GM23338 (cell line): ENCODE measurements around the gene ANKS1B. TPM values are rescaled to one million over a fixed set of nuclear protein-coding genes. Genes with fewer than 3 reads are reported as not detected.

ENCODE experiments used
- ATAC-seq: fragments of 200-7000 bp; cut with Tn5 transposase; 3 replicates; pipeline ENCODE4 v1.9.1; 2020
- DNase-seq: peaks from one replicate; pipeline ENCODE4 v3.0.0-alpha.2; 2015; ENCODE audit warnings: low spot score
- H2AFZ ChIP-seq: fragments of 200-600 bp; sonication (generic); 2 replicates; pipeline ENCODE4 v1.8.0; 2016; ENCODE audit warnings: antibody characterized with exemption, mild to moderate bottlenecking, moderate library complexity
- H3F3A ChIP-seq: fragments of 200-600 bp; sonication (generic); replicated peaks from 2 replicates; pipeline ENCODE4 v1.8.0; 2017; ENCODE audit warnings: antibody characterized with exemption, mixed run types, low read depth
- H3K27ac ChIP-seq: fragments of 200-600 bp; sonication (generic); 2 replicates; pipeline ENCODE4 v1.6.1; 2016; ENCODE audit warnings: low read depth
- H3K27me3 ChIP-seq: fragments of 200-600 bp; sonication (generic); 2 replicates; pipeline ENCODE4 v1.8.0; 2016; ENCODE audit warnings: mild to moderate bottlenecking, mixed run types, moderate library complexity; ENCODE audit not compliant: insufficient read depth
- H3K36me3 ChIP-seq: fragments of 200-600 bp; sonication (generic); 2 replicates; pipeline ENCODE4 v1.8.0; 2016; ENCODE audit warnings: mild to moderate bottlenecking; ENCODE audit not compliant: insufficient read depth
- H3K4me1 ChIP-seq: fragments of 200-600 bp; sonication (generic); 2 replicates; pipeline ENCODE4 v1.8.0; 2016; ENCODE audit warnings: mild to moderate bottlenecking, moderate library complexity; ENCODE audit not compliant: insufficient read depth
- H3K4me2 ChIP-seq: fragments of 200-600 bp; sonication (generic); 2 replicates; pipeline ENCODE4 v1.7.1; 2017; ENCODE audit warnings: mixed run types
- H3K4me3 ChIP-seq: fragments of 200-600 bp; sonication (generic); 2 replicates; pipeline ENCODE4 v1.6.1; 2016; ENCODE audit warnings: mixed run types
- H3K79me2 ChIP-seq: fragments of 200-600 bp; sonication (generic); replicated peaks from 2 replicates; pipeline ENCODE4 v1.8.0; 2017; ENCODE audit warnings: mild to moderate bottlenecking; ENCODE audit not compliant: insufficient read depth
- H3K9me2 ChIP-seq: fragments of 200-600 bp; sonication (generic); 2 replicates; pipeline ENCODE4 v1.8.0; 2017; ENCODE audit not compliant: insufficient read depth
- H4K20me1 ChIP-seq: fragments of 200-600 bp; sonication (generic); replicated peaks from 2 replicates; pipeline ENCODE4 v1.8.0; 2017; ENCODE audit warnings: mild to moderate bottlenecking; ENCODE audit not compliant: insufficient read depth
- H3K27ac Mint-ChIP-seq: 2 replicates; pipeline ENCODE4 v1.8.0; 2020; ENCODE audit warnings: inconsistent platforms, mild to moderate bottlenecking, moderate library complexity, mixed read lengths
- H3K27me3 Mint-ChIP-seq: 3 replicates; pipeline ENCODE4 v1.8.0; 2022; ENCODE audit warnings: low read depth, mild to moderate bottlenecking, moderate library complexity, mixed read lengths, inconsistent platforms; ENCODE audit not compliant: insufficient read depth, poor library complexity
- H3K36me3 Mint-ChIP-seq: 3 replicates; pipeline ENCODE4 v1.8.0; 2021; ENCODE audit warnings: low read depth, mild to moderate bottlenecking, inconsistent platforms, moderate library complexity, mixed read lengths
- H3K4me1 Mint-ChIP-seq: 3 replicates; pipeline ENCODE4 v1.8.0; 2020; ENCODE audit warnings: mild to moderate bottlenecking, inconsistent platforms, mixed read lengths
- H3K4me3 Mint-ChIP-seq: 3 replicates; pipeline ENCODE4 v1.8.0; 2021; ENCODE audit warnings: moderate library complexity, mild to moderate bottlenecking, inconsistent platforms, mixed read lengths
- H3K9me3 Mint-ChIP-seq: 3 replicates; pipeline ENCODE4 v1.8.0; 2020; ENCODE audit warnings: moderate library complexity, mild to moderate bottlenecking, inconsistent platforms, mixed read lengths
- CREB1 ChIP-seq: fragments of 250-450 bp; sonication (Bioruptor Pico); IDR thresholded peaks from 2 replicates; pipeline ENCODE4 v1.5.0; 2020; ENCODE audit warnings: low read depth, mild to moderate bottlenecking, moderate library complexity
- EZH2 ChIP-seq: fragments of 200-600 bp; sonication (generic); IDR thresholded peaks from one replicate; pipeline ENCODE4 v1.8.0; 2017; ENCODE audit warnings: antibody characterized with exemption, mild to moderate bottlenecking, low read depth; ENCODE audit not compliant: unreplicated experiment
- EZH2phosphoT487 ChIP-seq: fragments of 200-600 bp; sonication (generic); IDR thresholded peaks from one replicate; pipeline ENCODE4 v1.8.1; 2018; ENCODE audit warnings: antibody characterized with exemption; ENCODE audit not compliant: unreplicated experiment
- NANOG ChIP-seq: IDR thresholded peaks from 2 replicates; pipeline ENCODE4 v1.6.1; 2016; ENCODE audit warnings: antibody characterized with exemption, borderline replicate concordance
- ZNF114 ChIP-seq: fragments of 250-450 bp; sonication (Bioruptor Pico); IDR thresholded peaks from 2 replicates; pipeline ENCODE4 v1.5.0; 2020; ENCODE audit warnings: mild to moderate bottlenecking, moderate library complexity
- ZNF331 ChIP-seq: fragments of 250-450 bp; sonication (Bioruptor Pico); IDR thresholded peaks from 2 replicates; pipeline ENCODE4 v1.5.0; 2020; ENCODE audit warnings: low read depth, mild to moderate bottlenecking, moderate library complexity
- ZNF462 ChIP-seq: fragments of 250-450 bp; sonication (Bioruptor Pico); IDR thresholded peaks from 2 replicates; pipeline ENCODE4 v1.5.0; 2020; ENCODE audit warnings: mild to moderate bottlenecking, moderate library complexity
- polyA plus RNA-seq: library from polyadenylated mRNA; unstranded; fragments of >200 nt; fragmentation: Nextera tagmentation; extraction: Ambion mirVana; gene quantifications from 2 replicates; pipeline ENCODE4 v1.2.1, GENCODE V29; 2016
- total RNA-seq: library from RNA; depleted of rRNA; stranded (reverse); fragments of >200 nt; shearing (Covaris generic); gene quantifications from 2 replicates; pipeline ENCODE4 v1.2.3, GENCODE V29; 2014

The ANKS1B gene
- total and polyA plus RNA-seq, 2 experiments from 2014 or later, result 4.3 to 5.8 TPM

GRCh38 chr12:98819821-98820404, 1164.8 kb downstream of the ANKS1B start:
- peak; percentile 61 for DNase-seq
- peak; percentile 28; the same call in 2 of the 3 replicates for ATAC-seq
- H2AFZ ChIP-seq, result no peak overlapping the region

More at GRCh38 chr12:98819821-98820404, 1164.8 kb downstream of the ANKS1B start:
- Histone ChIP-seq H3K27ac (peak overlapping the region; percentile 61; the same call in 1 of the 2 replicates), H3K27me3 (no peaks in the 10 kb centered on the region), H3K36me3 (no peaks in the 10 kb centered on the region), H3K4me1 (peaks cover 15% of the 10 kb centered on the region; the same call in 1 of the 2 replicates), H3K4me2 (peak overlapping the region; percentile 17; the same call in 1 of the 2 replicates), H3K79me2 (no peaks in the 10 kb centered on the region), H3K9me2 (peaks cover 4% of the 10 kb centered on the region; the same call in 1 of the 2 replicates), H3K4me3 (no peak overlapping the region), H4K20me1 (no peaks in the 10 kb centered on the region), H3F3A (no peaks in the 10 kb centered on the region)
- TF ChIP-seq ZNF462 (CRISPR knock-in tag), result no peak
- TF ChIP-seq EZH2, result no peak
- no peak for TF ChIP-seq EZH2phosphoT487
- no peak for TF ChIP-seq ZNF114 (CRISPR knock-in tag)
- TF ChIP-seq ZNF331 (CRISPR knock-in tag), result no peak
- TF ChIP-seq NANOG, result no peak
- no peak for TF ChIP-seq CREB1 (CRISPR knock-in tag)
- Mint-ChIP-seq H3K4me1 (peaks cover 48% of the 10 kb centered on the region), H3K9me3 (no peaks in the 10 kb centered on the region), H3K27me3 (peaks cover 2% of the 10 kb centered on the region), H3K4me3 (no peak overlapping the region), H3K27ac (peak overlapping the region; percentile 81; the same call in 1 of the 2 replicates), H3K36me3 (no peaks in the 10 kb centered on the region)
